Endodermal cell (in vitro differentiated cells): ENCODE results near the gene ALDH7A1. TPM values are rescaled to one million over a fixed set of nuclear protein-coding genes. Genes with fewer than 3 reads are reported as not detected.

Source experiments
- DNase-seq: peaks from one replicate; pipeline ENCODE4 v3.0.0-alpha.2; 2017
- H3K27ac ChIP-seq: 2 replicates; pipeline ENCODE4 v1.5.1; 2013; ENCODE audit warnings: mild to moderate bottlenecking, low read depth, low read length, moderate library complexity
- H3K27me3 ChIP-seq: 2 replicates; pipeline ENCODE4 v1.6.1; 2013; ENCODE audit warnings: mild to moderate bottlenecking, low read length, moderate library complexity; ENCODE audit not compliant: insufficient read depth, control insufficient read depth, poor library complexity, severe bottlenecking
- H3K36me3 ChIP-seq: 2 replicates; pipeline ENCODE4 v1.7.0; 2013; ENCODE audit warnings: mild to moderate bottlenecking, low read length, moderate library complexity; ENCODE audit not compliant: control insufficient read depth, insufficient read depth
- H3K4me1 ChIP-seq: one replicate; pipeline ENCODE4 v1.7.0; 2013; ENCODE audit warnings: low read length; ENCODE audit not compliant: control insufficient read depth, insufficient read depth
- H3K4me3 ChIP-seq: 2 replicates; pipeline ENCODE4 v1.5.1; 2013; ENCODE audit warnings: mild to moderate bottlenecking, low read length, moderate library complexity
- H3K9ac ChIP-seq: 2 replicates; pipeline ENCODE4 v1.6.1; 2013; ENCODE audit warnings: mild to moderate bottlenecking, low read length, moderate library complexity; ENCODE audit not compliant: poor library complexity, severe bottlenecking; ENCODE audit errors: extremely low read depth
- H3K9me3 ChIP-seq: 2 replicates; pipeline ENCODE4 v1.6.1; 2013; ENCODE audit warnings: mild to moderate bottlenecking, low read length, moderate library complexity; ENCODE audit not compliant: control insufficient read depth
- H3K27ac Mint-ChIP-seq: 2 replicates; pipeline ENCODE4 v1.8.0; 2020; ENCODE audit warnings: mixed read lengths
- H3K27me3 Mint-ChIP-seq: 2 replicates; pipeline ENCODE4 v1.8.0; 2021; ENCODE audit warnings: mild to moderate bottlenecking, mixed read lengths; ENCODE audit not compliant: insufficient read depth
- H3K36me3 Mint-ChIP-seq: 2 replicates; pipeline ENCODE4 v1.8.0; 2020; ENCODE audit warnings: low read depth, mixed read lengths
- H3K4me1 Mint-ChIP-seq: 2 replicates; pipeline ENCODE4 v1.8.0; 2020; ENCODE audit warnings: mixed read lengths
- H3K4me3 Mint-ChIP-seq: 2 replicates; pipeline ENCODE4 v1.8.0; 2020; ENCODE audit warnings: mild to moderate bottlenecking, moderate library complexity, mixed read lengths
- H3K9me3 Mint-ChIP-seq: 2 replicates; pipeline ENCODE4 v1.8.0; 2020; ENCODE audit warnings: mild to moderate bottlenecking, mixed read lengths
- CTCF ChIP-seq: fragments of 200-600 bp; sonication (generic); conservative IDR thresholded peaks from 2 replicates; pipeline ENCODE4 v1.5.0; 2021; ENCODE audit warnings: antibody characterized with exemption, mild to moderate bottlenecking
- WGBS, 2 experiments: methylation state at CpG; one replicate each; pipeline versions ENCODE4 v1.1.5 to v1.1.7; 2013; ENCODE audit warnings: missing lambda C conversion rate in 2 of 2, mixed read lengths in 1 of 2; ENCODE audit not compliant: insufficient coverage in 1 of 2, insufficient read length in 1 of 2; 5-methylcytosine and 5-hydroxymethylcytosine counted together
- total RNA-seq, 2 donors: library from RNA; stranded (reverse); fragmentation: NEBNext Ultra II Directional in 1 of 2; extraction: Animal tissue kit (Norgen Biotek cat#: 25700) in 1 of 2; gene quantifications; 2 replicates in 1 of 2; 3 replicates in 1 of 2; pipeline ENCODE4 v1.2.1, GENCODE V29; 2021

The ALDH7A1 gene
- total RNA-seq, 2 donors from 2014 or later: 133 to 192 TPM

- Histone ChIP-seq H3K4me3 (no peak overlapping the region), H3K4me1 (no peaks in the 10 kb centered on the region), H3K36me3 (peaks cover 25% of the 10 kb centered on the region), H3K9ac (no peak overlapping the region), H3K27me3 (no peaks in the 10 kb centered on the region), H3K9me3 (no peaks in the 10 kb centered on the region), H3K27ac (no peak overlapping the region)
- Mint-ChIP-seq H3K27me3 (no peaks in the 10 kb centered on the region), H3K4me3 (no peak overlapping the region), H3K27ac (no peak overlapping the region), H3K4me1 (peaks cover 2% of the 10 kb centered on the region), H3K9me3 (no peaks in the 10 kb centered on the region), H3K36me3 (peaks cover 34% of the 10 kb centered on the region)
- no peak for DNase-seq
- TF ChIP-seq CTCF: no peak
- WGBS, 2 experiments: 75 to 77% methylated on average over 2 of the region's 2 CpGs
Observed at GRCh38 chr5:126542441-126542840, 52.6 kb downstream of the ALDH7A1 start.

GRCh38 chr5:126540631-126541030 is 54.4 kb downstream of the ALDH7A1 start:
- TF ChIP-seq CTCF: no peak
- peaks cover 2% of the 10 kb centered on the region for H3K4me1 Mint-ChIP-seq
- H3K27ac Mint-ChIP-seq: no peak overlapping the region
- H3K36me3 Mint-ChIP-seq: peaks cover 16% of the 10 kb centered on the region
- no peaks in the 10 kb centered on the region for H3K27me3 Mint-ChIP-seq
- Histone ChIP-seq H3K4me3 (no peak overlapping the region), H3K36me3 (peaks cover 9% of the 10 kb centered on the region), H3K9me3 (no peaks in the 10 kb centered on the region), H3K27me3 (no peaks in the 10 kb centered on the region), H3K27ac (no peak overlapping the region), H3K4me1 (no peaks in the 10 kb centered on the region), H3K9ac (no peak overlapping the region)
- 83 to 90% methylated on average over 3 to 5 of the region's 5 CpGs for WGBS, 2 experiments
- H3K4me3 Mint-ChIP-seq: no peak overlapping the region
- no peaks in the 10 kb centered on the region for H3K9me3 Mint-ChIP-seq
- no peak for DNase-seq

DNA sequence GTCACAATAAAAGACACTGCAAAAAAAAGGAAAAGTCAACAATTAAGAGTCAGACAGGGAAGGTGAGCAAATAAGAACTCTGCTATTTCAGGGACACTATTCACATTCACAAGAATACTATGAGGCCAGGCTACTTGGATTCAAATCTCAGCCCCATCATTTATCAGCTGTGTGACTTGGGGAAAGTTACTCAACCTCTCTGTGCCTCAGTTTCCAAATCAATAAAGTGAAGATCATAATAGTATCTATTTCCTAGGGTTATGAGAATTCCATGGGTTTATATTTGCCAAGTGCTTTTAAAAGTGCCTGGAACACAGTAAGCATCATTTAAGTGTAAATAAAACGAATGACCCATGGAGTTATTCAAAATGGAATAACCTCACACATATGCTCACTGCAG is 56.4 kb downstream of the ALDH7A1 start:
- H3K27ac ChIP-seq: no peak overlapping the region
- no peak for TF ChIP-seq CTCF
- H3K36me3 ChIP-seq: no peaks in the 10 kb centered on the region
- H3K36me3 Mint-ChIP-seq: peaks cover 4% of the 10 kb centered on the region
- no peak overlapping the region for H3K27ac Mint-ChIP-seq
- no peaks in the 10 kb centered on the region for H3K4me1 ChIP-seq
- H3K9me3 ChIP-seq: no peaks in the 10 kb centered on the region
- no peak overlapping the region for H3K4me3 Mint-ChIP-seq
- no peak overlapping the region for H3K4me3 ChIP-seq
- peaks cover 5% of the 10 kb centered on the region for H3K9me3 Mint-ChIP-seq
- no peak for DNase-seq
- H3K4me1 Mint-ChIP-seq: peaks cover 2% of the 10 kb centered on the region
- no peak overlapping the region for H3K9ac ChIP-seq
- no peaks in the 10 kb centered on the region for H3K27me3 ChIP-seq
- no peaks in the 10 kb centered on the region for H3K27me3 Mint-ChIP-seq
- WGBS, 2 experiments: 92% methylated on average over 1 of the region's 1 CpG; no CpG with 5 or more reads in 1 of the 2 experiments
